HL-60 (cell line): ENCODE measurements around the gene ALK.

ENCODE experiments used
- CTCF ChIP-seq: IDR thresholded peaks from one replicate; pipeline ENCODE4 v1.5.1; 2011; ENCODE audit warnings: low read length, control low read depth, inconsistent platforms; ENCODE audit not compliant: insufficient read depth
- POLR2AphosphoS5 ChIP-seq: IDR thresholded peaks from 2 replicates; pipeline ENCODE4 v1.6.1; 2012; ENCODE audit warnings: low read depth
- REST ChIP-seq: IDR thresholded peaks from 2 replicates; pipeline ENCODE4 v1.6.1; 2012; ENCODE audit warnings: low read depth; ENCODE audit not compliant: insufficient replicate concordance
- SPI1 ChIP-seq: IDR thresholded peaks from 2 replicates; pipeline ENCODE4 v1.6.1; 2012; ENCODE audit warnings: low read depth, mild to moderate bottlenecking, borderline replicate concordance

- TF ChIP-seq CTCF, result no peak
- no peak for TF ChIP-seq REST
- no peak for TF ChIP-seq POLR2AphosphoS5
- TF ChIP-seq SPI1, result no peak
These were observed 291.9 kb downstream of the ALK start for GRCh38 chr2:29629495-29629894.
